Body of pancreas (tissue), 4 donors: ENCODE measurements around the gene TSFM. TPM values are rescaled to one million over a fixed set of nuclear protein-coding genes. Genes with fewer than 3 reads are reported as not detected.
A peak's percentile ranks its signal among the peaks of the same experiment; 100 is the strongest.

Experiments
- ATAC-seq: fragments of 150-250 bp; one replicate; pipeline ENCODE4 v1.9.1; 2016
- DNase-seq, 4 donors: peaks; one replicate each; pipeline ENCODE4 v3.0.0-alpha.2; 2019
- H3K27ac ChIP-seq, 4 donors: fragments of 200-600 bp; sonication (generic); 1 replicate in 3 of 4; 2 replicates in 1 of 4; pipeline versions ENCODE4 v1.5.1 to v1.6.1; 2016 to 2019; ENCODE audit warnings: mild to moderate bottlenecking in 1 of 4, mixed read lengths in 1 of 4, moderate library complexity in 1 of 4
- H3K27me3 ChIP-seq, 2 donors: fragments of 200-600 bp; sonication (generic); one replicate each; pipeline ENCODE4 v1.6.0; 2016; ENCODE audit warnings: mild to moderate bottlenecking in 1 of 2
- H3K36me3 ChIP-seq, 2 donors: fragments of 200-600 bp; sonication (generic); replicated peaks in 1 of 2; 2 replicates each; pipeline ENCODE4 v1.5.1; 2016; ENCODE audit warnings: low read depth in 2 of 2; ENCODE audit not compliant: insufficient read depth in 1 of 2
- H3K4me1 ChIP-seq: fragments of 200-600 bp; sonication (generic); one replicate; pipeline ENCODE4 v1.6.0; 2016
- H3K4me3 ChIP-seq, 2 donors: fragments of 200-600 bp; sonication (generic); 1 replicate in 1 of 2; 2 replicates in 1 of 2; pipeline ENCODE4 v1.5.1; 2016 to 2019
- H3K9me3 ChIP-seq, 3 donors: fragments of 200-600 bp; sonication (generic); 1 replicate in 2 of 3; 2 replicates in 1 of 3; pipeline ENCODE4 v1.5.1; 2016
- POLR2A ChIP-seq, 3 donors: fragments of 450-650 bp; IDR thresholded peaks; one replicate each; pipeline ENCODE4 v1.6.1; 2016; ENCODE audit warnings: antibody characterized with exemption in 3 of 3, mild to moderate bottlenecking in 2 of 3
- WGBS, 2 donors: methylation state at CpG; one replicate each; pipeline ENCODE4 v1.1.5; 2017; 5-methylcytosine and 5-hydroxymethylcytosine counted together
- intact Hi-C: fragments of 100-400 bp; cut with DNase I; formaldehyde crosslinking; loops from one replicate; pipeline ENCODE4 v1.15.1; 2023
- microRNA counts, 2 donors: library from miRNA; unstranded; fragments of <30 nt; microRNA quantifications; one replicate each; lab custom pipeline; 2017
- microRNA-seq, 2 donors: library from miRNA; unstranded; fragments of <30 nt; microRNA quantifications; one replicate each; pipeline ENCODE4, GENCODE V29; 2016; ENCODE audit warnings: borderline number of aligned reads in 2 of 2, borderline replicate concordance in 2 of 2
- small RNA-seq: library from RNA; depleted of rRNA; stranded (forward); fragments of <200 nt; gene quantifications from one replicate; pipeline ENCODE3, GENCODE V24; 2016
- total RNA-seq, 2 donors: library from RNA; depleted of rRNA; stranded (reverse); fragments of >200 nt; gene quantifications; one replicate each; pipeline ENCODE4 v1.1.0, GENCODE V29; 2016
- TF ChIP-seq, protein P1 (sequence below), 7 experiments: fragments of 450-650 bp in 4 of 7; fragments of 200-600 bp in 3 of 7; sonication (generic) in 3 of 7; IDR thresholded peaks; one replicate each; pipeline ENCODE4 v1.5.1; 2016 to 2019; ENCODE audit warnings: antibody characterized with exemption in 7 of 7

The TSFM gene
- total RNA-seq, 2 donors from 2014 or later = 9.2 to 18.4 TPM

- DNase-seq = peak; percentile 89 to 92 (median 91)
- TF ChIP-seq, protein P1, sequence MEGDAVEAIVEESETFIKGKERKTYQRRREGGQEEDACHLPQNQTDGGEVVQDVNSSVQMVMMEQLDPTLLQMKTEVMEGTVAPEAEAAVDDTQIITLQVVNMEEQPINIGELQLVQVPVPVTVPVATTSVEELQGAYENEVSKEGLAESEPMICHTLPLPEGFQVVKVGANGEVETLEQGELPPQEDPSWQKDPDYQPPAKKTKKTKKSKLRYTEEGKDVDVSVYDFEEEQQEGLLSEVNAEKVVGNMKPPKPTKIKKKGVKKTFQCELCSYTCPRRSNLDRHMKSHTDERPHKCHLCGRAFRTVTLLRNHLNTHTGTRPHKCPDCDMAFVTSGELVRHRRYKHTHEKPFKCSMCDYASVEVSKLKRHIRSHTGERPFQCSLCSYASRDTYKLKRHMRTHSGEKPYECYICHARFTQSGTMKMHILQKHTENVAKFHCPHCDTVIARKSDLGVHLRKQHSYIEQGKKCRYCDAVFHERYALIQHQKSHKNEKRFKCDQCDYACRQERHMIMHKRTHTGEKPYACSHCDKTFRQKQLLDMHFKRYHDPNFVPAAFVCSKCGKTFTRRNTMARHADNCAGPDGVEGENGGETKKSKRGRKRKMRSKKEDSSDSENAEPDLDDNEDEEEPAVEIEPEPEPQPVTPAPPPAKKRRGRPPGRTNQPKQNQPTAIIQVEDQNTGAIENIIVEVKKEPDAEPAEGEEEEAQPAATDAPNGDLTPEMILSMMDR (IDR thresholded peaks at IDR 0.05) = no peak
- TF ChIP-seq POLR2A (IDR thresholded peaks at IDR 0.05) = peak; percentile 76 to 89 (median 86)
- H3K27me3 ChIP-seq = no peaks in the 10 kb centered on the region
- no peaks in the 10 kb centered on the region for H3K36me3 ChIP-seq
- no peaks in the 10 kb centered on the region for H3K9me3 ChIP-seq
- peak overlapping the region; percentile 99 to 100 (median 100) for H3K27ac ChIP-seq
- WGBS, 2 donors = 0 to 1% methylated on average over 4 to 76 of the region's 81 CpGs
- peak overlapping the region; percentile 87 to 99 for H3K4me3 ChIP-seq
- peak; percentile 74 for ATAC-seq
- intact Hi-C loops = loop anchor here (5.0 kb wide), 1 partner anchor 52 kb away; no protein-coding TSS in a partner anchor
- H3K4me1 ChIP-seq = peaks cover 45% of the 10 kb centered on the region
Observed at GRCh38 chr12:57845478-57846284, 63.1 kb downstream of the TSFM start.

DNA sequence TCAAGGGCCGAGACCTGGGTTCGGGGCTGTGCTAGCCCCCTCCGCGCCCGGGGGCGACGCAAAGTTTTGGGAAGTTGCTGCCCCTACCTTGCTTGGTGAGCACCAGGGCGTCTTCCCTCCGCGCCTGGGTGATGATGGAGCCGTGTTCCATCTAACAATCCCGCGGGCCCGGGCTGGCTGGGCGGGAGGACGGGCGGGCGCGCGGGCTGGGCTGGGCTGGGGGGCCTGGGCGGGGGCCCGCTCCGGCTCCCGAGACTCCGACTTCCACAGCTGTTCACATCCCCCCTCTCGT is 63.6 kb downstream of the TSFM start:
- Histone ChIP-seq H3K9me3 (no peaks in the 10 kb centered on the region), H3K36me3 (no peaks in the 10 kb centered on the region), H3K27me3 (no peaks in the 10 kb centered on the region), H3K4me1 (peaks cover 40% of the 10 kb centered on the region), H3K27ac (peak overlapping the region; percentile 99 to 100 (median 100)), H3K4me3 (peak overlapping the region; percentile 87 to 99)
- peak; percentile 16 for ATAC-seq
- TF ChIP-seq, protein P1 (IDR thresholded peaks at IDR 0.05) = no peak
- no peak for TF ChIP-seq POLR2A (IDR thresholded peaks at IDR 0.05)
- 0% methylated on average over 5 to 21 of the region's 26 CpGs for WGBS, 2 donors
- DNase-seq = no peak
- intact Hi-C loops = loop anchor here (5.0 kb wide), 1 partner anchor 51 kb away; no protein-coding TSS in a partner anchor

DNA sequence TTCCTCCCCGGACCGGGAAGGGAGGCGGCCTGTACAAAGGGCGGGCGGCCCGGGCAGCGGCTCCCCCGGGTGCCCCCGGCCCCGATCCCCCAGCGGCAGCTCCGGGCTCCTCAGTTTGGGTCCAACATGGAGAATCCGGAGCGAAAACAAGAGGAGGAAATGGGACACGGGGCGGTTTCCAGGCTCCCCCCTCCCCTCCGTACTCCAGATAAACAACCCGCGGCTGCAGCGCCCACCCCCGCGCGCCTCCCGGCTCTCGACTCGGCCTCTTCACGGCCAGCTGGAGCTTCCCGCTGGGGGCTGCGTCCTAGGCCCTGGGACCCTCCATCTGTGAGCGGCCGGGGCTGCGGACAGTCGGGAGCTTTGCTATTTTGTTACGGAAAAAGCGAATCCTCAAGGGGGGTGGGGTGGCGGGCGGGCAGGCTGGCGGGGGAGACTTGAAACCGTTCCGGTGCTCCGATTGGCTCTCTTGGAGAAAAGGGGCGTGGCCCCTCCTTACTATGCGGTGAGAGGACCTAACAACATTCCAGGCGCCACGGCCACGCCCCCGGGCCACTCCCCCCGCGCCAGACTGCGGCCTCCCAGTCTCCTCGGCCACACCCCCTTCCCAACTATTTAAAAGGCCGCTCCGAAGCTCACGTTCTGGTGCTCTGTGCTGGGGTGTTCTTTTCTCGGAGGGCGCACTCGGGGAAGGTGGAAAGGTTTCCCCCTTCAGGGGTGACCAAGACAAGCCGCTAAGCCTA is 64.2 kb downstream of the TSFM start, which contains the start of gene CTDSP2:
CTDSP2 (minus strand) TSS at position 153 of the 743 bp plus-strand sequence. CDS start 294 bp downstream, outside the sequence.
- H3K27ac ChIP-seq = peak within 1 kb of the TSS; percentile 99 to 100 (median 100)
- peak; percentile 65 to 89 (median 88) for TF ChIP-seq POLR2A (IDR thresholded peaks at IDR 0.05)
- TF ChIP-seq, protein P1 (IDR thresholded peaks at IDR 0.05) = peak in 3 of 7 experiments; percentile 4 to 15 (median 13)
- intact Hi-C loops = loop anchor here (5.0 kb wide), 1 partner anchor 51 kb away; no protein-coding TSS in a partner anchor
- peak; percentile 100 for DNase-seq
- peak; percentile 83 for ATAC-seq
- H3K36me3 ChIP-seq = no peaks in the 10 kb centered on the region
- no peaks in the 10 kb centered on the region for H3K9me3 ChIP-seq
- peaks cover 36% of the 10 kb centered on the region for H3K4me1 ChIP-seq
- H3K4me3 ChIP-seq = peak within 1 kb of the TSS; percentile 87 to 99
- no peaks in the 10 kb centered on the region for H3K27me3 ChIP-seq
- 0 to 3% methylated on average over 7 to 58 of the region's 58 CpGs for WGBS, 2 donors

MicroRNAs within 50 kb of the gene (microRNA counts, 767-probe panel; counts per million panel counts)
- microRNA hsa-miR-26a-5p (lab: Ali Mortazavi, UCI) = 7,613 to 11,135 counts per million in 2 donors

Small RNA genes lying within 50 kb of the gene (microRNA-seq; reads per million reads assigned to microRNA genes)
- gene MIR26A2 = 192 to 239 reads per million in 2 donors
- 0 reads per million in 2 donors for gene MIR6759

Small RNA genes lying within 50 kb of the gene (small RNA-seq; reads per million reads assigned to genes)
- gene MIR26A2 (not detected), gene RNU6-1083P (not detected)

Other genes with a start within 250 kb of the TSFM start
- gene DCTN2, start 235.6 kb upstream of the TSFM start, total RNA-seq = 10 to 100 TPM; 80.1 to 89.2 TPM
- gene KIF5A, start 232.7 kb upstream of the TSFM start, total RNA-seq = 1 to 10 TPM in 1 of 2 donors, under 1 TPM in 1; 0.33 to 1.3 TPM
- 10 to 100 TPM; 12.2 to 48.0 TPM for gene PIP4K2C, start 191.6 kb upstream of the TSFM start, total RNA-seq
- gene DTX3, start 178.0 kb upstream of the TSFM start, total RNA-seq = 10 to 100 TPM in 1 of 2 donors, 1 to 10 TPM in 1; 4.6 to 12.2 TPM
- 10 to 100 TPM; 10.1 to 10.9 TPM for gene ARHGEF25, start 171.4 kb upstream of the TSFM start, total RNA-seq
- gene B4GALNT1, start 149.6 kb upstream of the TSFM start, total RNA-seq = under 1 TPM in 1 of 2 donors, not detected in 1; 0.78 TPM
- 100 to 1,000 TPM; 167 to 213 TPM for gene OS9, start 88.7 kb upstream of the TSFM start, total RNA-seq
- gene AGAP2, start 44.0 kb upstream of the TSFM start, total RNA-seq = 1 to 10 TPM in 1 of 2 donors, under 1 TPM in 1; 0.33 to 1.0 TPM
- 10 to 100 TPM; 33.7 to 36.9 TPM for gene TSPAN31, start 37.7 kb upstream of the TSFM start, total RNA-seq
- gene CDK4, start 30.5 kb upstream of the TSFM start, total RNA-seq = 10 to 100 TPM; 27.0 to 81.2 TPM
- gene MARCHF9, start 27.7 kb upstream of the TSFM start, total RNA-seq = 1 to 10 TPM; 5.2 to 9.9 TPM
- gene CYP27B1, start 15.7 kb upstream of the TSFM start, total RNA-seq = 1 to 10 TPM; 2.6 to 3.6 TPM
- 10 to 100 TPM; 16.1 to 23.1 TPM for gene METTL1, start 10.7 kb upstream of the TSFM start, total RNA-seq
- gene EEF1AKMT3, start 10.2 kb upstream of the TSFM start, total RNA-seq = 10 to 100 TPM; 11.2 to 15.0 TPM
- gene AVIL, start 35.9 kb downstream of the TSFM start, total RNA-seq = 10 to 100 TPM in 1 of 2 donors, 1 to 10 TPM in 1; 2.0 to 14.8 TPM
- 100 to 1,000 TPM in 1 of 2 donors, 10 to 100 TPM in 1; 82.1 to 125 TPM for gene CTDSP2, start 63.9 kb downstream of the TSFM start, total RNA-seq
- 1 to 10 TPM; 3.6 to 5.4 TPM for gene ATP23, start 158.8 kb downstream of the TSFM start, total RNA-seq